Measurements from ENCODE around the gene COL4A1. TPM values are rescaled to one million over a fixed set of nuclear protein-coding genes. Genes with fewer than 3 reads are reported as not detected.

Gene COL4A1
- total and polyA plus RNA-seq, 2 experiments from 2014 or later = 184 to 519 TPM

GRCh38 chr13:110275931-110276552, 30.9 kb downstream of the COL4A1 start:
- Histone ChIP-seq H4K20me1 (ENCODE audit: insufficient read depth) (no peaks in the 10 kb centered on the region), H3F3A (ENCODE audit: insufficient read depth) (no peaks in the 10 kb centered on the region), H3K9ac (no peak overlapping the region), H3K9me3 (ENCODE audit: low read depth) (no peaks in the 10 kb centered on the region), H3K36me3 (ENCODE audit: low read depth) (no peaks in the 10 kb centered on the region), H3K79me2 (ENCODE audit: insufficient read depth) (peaks cover 30% of the 10 kb centered on the region), H3K4me2 (ENCODE audit: unreplicated experiment) (no peak overlapping the region), H3K4me1 (ENCODE audit: insufficient read depth) (no peaks in the 10 kb centered on the region), H3K4me3 (no peak overlapping the region), H3K27me3 (replicated peaks; ENCODE audit: insufficient read depth) (no peaks in the 10 kb centered on the region), H2AFZ (no peak overlapping the region), H3K27ac (no peak overlapping the region), H3K9me2 (ENCODE audit: insufficient read depth) (no peaks in the 10 kb centered on the region)
- in situ Hi-C loops (cut with MboI) = no loop called here
- 53 to 59% methylated on average over 16 of the region's 16 CpGs for WGBS, 2 experiments (ENCODE audit: low coverage in 1 of 2, low lambda C conversion rate in 2 of 2, missing lambda C conversion rate in 2 of 2)
- no peak for DNase-seq
- no peak for TF ChIP-seq EZH2phosphoT487 (IDR thresholded peaks at IDR 0.05; ENCODE audit: insufficient read depth, low read depth)
- TF ChIP-seq EZH2 (IDR thresholded peaks at IDR 0.05; ENCODE audit: insufficient read depth, poor library complexity, severe bottlenecking) = no peak

DNA sequence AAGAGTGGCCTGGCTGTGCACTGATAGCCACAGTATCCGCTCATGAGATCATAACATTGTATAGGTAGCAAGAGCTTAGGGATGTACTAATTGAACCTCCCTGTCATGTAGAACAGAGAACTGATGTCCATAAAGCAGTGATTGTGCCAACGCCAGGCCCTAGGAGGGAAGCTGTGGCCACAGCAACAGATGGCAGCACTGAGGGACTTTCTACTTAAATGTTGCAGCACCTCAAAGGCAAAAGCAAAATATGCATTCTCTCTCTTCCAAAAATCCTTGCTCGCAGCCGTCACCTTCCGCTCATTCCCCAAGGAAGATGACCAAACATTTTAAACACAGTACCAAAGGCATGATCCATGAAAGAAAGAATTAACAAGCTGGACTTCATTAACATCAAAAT, 32.3 kb downstream of the COL4A1 start:
- peaks cover 28% of the 10 kb centered on the region for H3K79me2 ChIP-seq (ENCODE audit: insufficient read depth)
- H4K20me1 ChIP-seq (ENCODE audit: insufficient read depth) = no peaks in the 10 kb centered on the region

DNA sequence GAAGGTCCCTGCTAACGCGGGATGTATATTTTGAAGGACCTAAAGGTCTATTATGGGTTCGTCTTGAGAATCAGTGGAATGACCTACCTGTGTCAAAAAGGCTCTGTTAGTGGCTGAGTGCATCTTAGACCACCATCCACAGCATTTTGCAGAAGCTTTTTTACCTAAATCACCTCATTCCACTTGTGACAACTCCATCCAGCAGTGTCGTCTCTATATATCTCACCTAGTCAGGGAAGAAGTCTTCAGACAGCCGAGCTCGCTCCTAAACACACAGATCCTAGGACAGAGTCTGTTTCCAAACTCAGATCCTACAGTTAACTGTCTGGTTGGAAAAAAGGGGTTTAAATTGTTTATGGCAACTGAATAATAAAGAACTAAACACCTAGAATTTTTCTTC, 33.7 kb downstream of the COL4A1 start:
- DNase-seq = no peak
- H3K4me3 ChIP-seq = no peak overlapping the region
- 96% methylated on average over 6 of the region's 6 CpGs for WGBS, 2 experiments (ENCODE audit: low coverage in 1 of 2, low lambda C conversion rate in 2 of 2, missing lambda C conversion rate in 2 of 2)
- no peak overlapping the region for H3K4me2 ChIP-seq (ENCODE audit: unreplicated experiment)
- TF ChIP-seq EZH2phosphoT487 (IDR thresholded peaks at IDR 0.05; ENCODE audit: insufficient read depth, low read depth) (no peak), EZH2 (IDR thresholded peaks at IDR 0.05; ENCODE audit: insufficient read depth, poor library complexity, severe bottlenecking) (no peak)
- no peak overlapping the region for H3K9ac ChIP-seq
- H3K27me3 ChIP-seq (replicated peaks; ENCODE audit: insufficient read depth) = no peaks in the 10 kb centered on the region
- H3K27ac ChIP-seq = no peak overlapping the region
- H3F3A ChIP-seq (ENCODE audit: insufficient read depth) = no peaks in the 10 kb centered on the region
- H3K9me2 ChIP-seq (ENCODE audit: insufficient read depth) = no peaks in the 10 kb centered on the region
- H3K4me1 ChIP-seq (ENCODE audit: insufficient read depth) = no peaks in the 10 kb centered on the region
- no peak overlapping the region for H2AFZ ChIP-seq
- no peaks in the 10 kb centered on the region for H3K36me3 ChIP-seq (ENCODE audit: low read depth)
- no peaks in the 10 kb centered on the region for H4K20me1 ChIP-seq (ENCODE audit: insufficient read depth)
- H3K9me3 ChIP-seq (ENCODE audit: low read depth) = no peaks in the 10 kb centered on the region
- in situ Hi-C loops (cut with MboI) = no loop called here
- H3K79me2 ChIP-seq (ENCODE audit: insufficient read depth) = peaks cover 26% of the 10 kb centered on the region

More for the DNA sequence above, 32.3 kb downstream of the COL4A1 start:
- WGBS, 2 experiments (ENCODE audit: low coverage in 1 of 2, low lambda C conversion rate in 2 of 2, missing lambda C conversion rate in 2 of 2) = 94 to 99% methylated on average over 5 of the region's 5 CpGs
- H3K9me2 ChIP-seq (ENCODE audit: insufficient read depth) = no peaks in the 10 kb centered on the region
- H3K9ac ChIP-seq = no peak overlapping the region
- H3K4me1 ChIP-seq (ENCODE audit: insufficient read depth) = no peaks in the 10 kb centered on the region
- DNase-seq = peak; percentile 18
- no peaks in the 10 kb centered on the region for H3F3A ChIP-seq (ENCODE audit: insufficient read depth)
- H3K4me3 ChIP-seq = no peak overlapping the region
- no peaks in the 10 kb centered on the region for H3K27me3 ChIP-seq (replicated peaks; ENCODE audit: insufficient read depth)
- no peaks in the 10 kb centered on the region for H3K36me3 ChIP-seq (ENCODE audit: low read depth)
- no peak overlapping the region for H2AFZ ChIP-seq
- in situ Hi-C loops (cut with MboI) = no loop called here
- no peak overlapping the region for H3K27ac ChIP-seq
- TF ChIP-seq EZH2phosphoT487 (IDR thresholded peaks at IDR 0.05; ENCODE audit: insufficient read depth, low read depth) (no peak), EZH2 (IDR thresholded peaks at IDR 0.05; ENCODE audit: insufficient read depth, poor library complexity, severe bottlenecking) (no peak)
- H3K4me2 ChIP-seq (ENCODE audit: unreplicated experiment) = no peak overlapping the region
- no peaks in the 10 kb centered on the region for H3K9me3 ChIP-seq (ENCODE audit: low read depth)

- Histone ChIP-seq H3K9me3 (ENCODE audit: low read depth) (no peaks in the 10 kb centered on the region), H3K9ac (no peak overlapping the region), H3K9me2 (ENCODE audit: insufficient read depth) (no peaks in the 10 kb centered on the region), H4K20me1 (ENCODE audit: insufficient read depth) (no peaks in the 10 kb centered on the region), H3K27me3 (replicated peaks; ENCODE audit: insufficient read depth) (no peaks in the 10 kb centered on the region), H3K4me3 (no peak overlapping the region), H3K36me3 (ENCODE audit: low read depth) (no peaks in the 10 kb centered on the region), H3K4me2 (ENCODE audit: unreplicated experiment) (no peak overlapping the region), H3F3A (ENCODE audit: insufficient read depth) (no peaks in the 10 kb centered on the region), H3K4me1 (ENCODE audit: insufficient read depth) (no peaks in the 10 kb centered on the region), H2AFZ (no peak overlapping the region), H3K79me2 (ENCODE audit: insufficient read depth) (peaks cover 20% of the 10 kb centered on the region), H3K27ac (no peak overlapping the region)
- DNase-seq = no peak
- 89 to 90% methylated on average over 6 of the region's 6 CpGs for WGBS, 2 experiments (ENCODE audit: low coverage in 1 of 2, low lambda C conversion rate in 2 of 2, missing lambda C conversion rate in 2 of 2)
- in situ Hi-C loops (cut with MboI) = no loop called here
- TF ChIP-seq EZH2phosphoT487 (IDR thresholded peaks at IDR 0.05; ENCODE audit: insufficient read depth, low read depth) = no peak
- no peak for TF ChIP-seq EZH2 (IDR thresholded peaks at IDR 0.05; ENCODE audit: insufficient read depth, poor library complexity, severe bottlenecking)
Measured at GRCh38 chr13:110272651-110273050, 34.3 kb downstream of the COL4A1 start.

Data from GM23248 (cell line).